ENCODE data around the gene VEGFB. TPM values are rescaled to one million over a fixed set of nuclear protein-coding genes. Genes with fewer than 3 reads are reported as not detected.
A peak's percentile ranks its signal among the peaks of the same experiment; 100 is the strongest.

The VEGFB gene
- total and polyA plus RNA-seq, 7 donors, result 23.4 to 117 (median 94.9) TPM

GRCh38 chr11:64251753-64252002 is 17.3 kb downstream of the VEGFB start:
- Histone ChIP-seq H3K36me3 (peaks cover 7 to 22% (median 14%) of the 10 kb centered on the region in 4 donors), H3K4me1 (peaks cover 0 to 47% (median 32%) of the 10 kb centered on the region in 4 donors), H3K27me3 (no peaks in the 10 kb centered on the region), H3K9me3 (no peaks in the 10 kb centered on the region), H3K27ac (peak overlapping the region; percentile 73 to 85 (median 79)), H3K4me3 (peak overlapping the region; percentile 68 to 93 (median 79))
- intact Hi-C loops (cut with DNase I), result loop anchor here (1.0 kb wide), 1 partner anchor 18 kb away; no protein-coding TSS in a partner anchor
- TF ChIP-seq POLR2A (IDR thresholded peaks at IDR 0.05), result no peak
- no peak for DNase-seq
- 0 to 1% methylated on average over 18 of the region's 18 CpGs for WGBS, 2 donors

GRCh38 chr11:64252003-64252872 is 17.9 kb downstream of the VEGFB start:
- no peaks in the 10 kb centered on the region for H3K27me3 ChIP-seq
- intact Hi-C loops (cut with DNase I), result loop anchor here (1.0 kb wide), 1 partner anchor 17 kb away; no protein-coding TSS in a partner anchor
- peak overlapping the region; percentile 68 to 93 (median 79) for H3K4me3 ChIP-seq
- peaks cover 7 to 27% (median 15%) of the 10 kb centered on the region in 4 donors for H3K36me3 ChIP-seq
- DNase-seq, result peak; percentile 77
- TF ChIP-seq EP300 (IDR thresholded peaks at IDR 0.05) (no peak), POLR2AphosphoS5 (IDR thresholded peaks at IDR 0.05) (no peak), CTCF (IDR thresholded peaks at IDR 0.05) (peak; percentile 13 to 41 (median 34)), POLR2A (IDR thresholded peaks at IDR 0.05) (peak in 1 of 2 donors; percentile 49)
- 3 to 5% methylated on average over 23 of the region's 23 CpGs for WGBS, 2 donors
- H3K9me3 ChIP-seq, result no peaks in the 10 kb centered on the region
- peak overlapping the region; percentile 73 to 85 (median 79) for H3K27ac ChIP-seq
- H3K4me1 ChIP-seq, result peaks cover 0 to 43% (median 32%) of the 10 kb centered on the region in 4 donors

GRCh38 chr11:64253043-64253442 is 18.7 kb downstream of the VEGFB start:
- WGBS, 2 donors, result 59 to 72% methylated on average over 8 of the region's 8 CpGs

GRCh38 chr11:64253481-64253880 is 19.1 kb downstream of the VEGFB start:
- 70 to 71% methylated on average over 5 of the region's 5 CpGs for WGBS, 2 donors
- no peak for TF ChIP-seq POLR2A (IDR thresholded peaks at IDR 0.05)
- TF ChIP-seq CTCF (IDR thresholded peaks at IDR 0.05), result no peak
- no peak for TF ChIP-seq POLR2AphosphoS5 (IDR thresholded peaks at IDR 0.05)
- no peak for TF ChIP-seq EP300 (IDR thresholded peaks at IDR 0.05)
- no peak overlapping the region for H3K27ac ChIP-seq
- no peak overlapping the region for H3K4me3 ChIP-seq
- H3K9me3 ChIP-seq, result no peaks in the 10 kb centered on the region
- intact Hi-C loops (cut with DNase I), result no loop called here
- peaks cover 7 to 35% (median 22%) of the 10 kb centered on the region in 4 donors for H3K36me3 ChIP-seq
- H3K27me3 ChIP-seq, result no peaks in the 10 kb centered on the region
- no peak for DNase-seq
- H3K4me1 ChIP-seq, result peaks cover 0 to 34% (median 25%) of the 10 kb centered on the region in 4 donors

More at GRCh38 chr11:64253043-64253442, 18.7 kb downstream of the VEGFB start:
- peaks cover 7 to 31% (median 18%) of the 10 kb centered on the region in 4 donors for H3K36me3 ChIP-seq
- no peak for DNase-seq
- peaks cover 0 to 35% (median 26%) of the 10 kb centered on the region in 4 donors for H3K4me1 ChIP-seq
- peak overlapping the region in 2 of 4 donors; percentile 79 to 85 for H3K27ac ChIP-seq
- intact Hi-C loops (cut with DNase I), result no loop called here
- H3K27me3 ChIP-seq, result no peaks in the 10 kb centered on the region
- H3K4me3 ChIP-seq, result peak overlapping the region in 1 of 4 donors; percentile 83
- no peaks in the 10 kb centered on the region for H3K9me3 ChIP-seq
- TF ChIP-seq POLR2A (IDR thresholded peaks at IDR 0.05) (no peak), POLR2AphosphoS5 (IDR thresholded peaks at IDR 0.05) (no peak), CTCF (IDR thresholded peaks at IDR 0.05) (no peak), EP300 (IDR thresholded peaks at IDR 0.05) (no peak)

- intact Hi-C loops (cut with DNase I), result no loop called here
- no peaks in the 10 kb centered on the region for H3K27me3 ChIP-seq
- no peaks in the 10 kb centered on the region for H3K9me3 ChIP-seq
- H3K4me1 ChIP-seq, result peaks cover 0 to 34% (median 25%) of the 10 kb centered on the region in 4 donors
- no peak for DNase-seq
- no peak overlapping the region for H3K4me3 ChIP-seq
- H3K27ac ChIP-seq, result no peak overlapping the region
- WGBS, 2 donors, result 91 to 94% methylated on average over 7 of the region's 7 CpGs
- no peak for TF ChIP-seq POLR2AphosphoS5 (IDR thresholded peaks at IDR 0.05)
- TF ChIP-seq CTCF (IDR thresholded peaks at IDR 0.05), result no peak
- no peak for TF ChIP-seq EP300 (IDR thresholded peaks at IDR 0.05)
- no peak for TF ChIP-seq POLR2A (IDR thresholded peaks at IDR 0.05)
- H3K36me3 ChIP-seq, result peaks cover 7 to 43% (median 30%) of the 10 kb centered on the region in 4 donors
Measured at GRCh38 chr11:64254326-64254725, 19.9 kb downstream of the VEGFB start.

Data from sigmoid colon (tissue), 7 donors.